Measurements from ENCODE around the gene RNF13.
"Not testable (repeated sequence)": the region's sequence is repeated elsewhere in the genome, so short reads cannot be mapped to it uniquely, and the experiment has no call there.

Gene RNF13

DNA sequence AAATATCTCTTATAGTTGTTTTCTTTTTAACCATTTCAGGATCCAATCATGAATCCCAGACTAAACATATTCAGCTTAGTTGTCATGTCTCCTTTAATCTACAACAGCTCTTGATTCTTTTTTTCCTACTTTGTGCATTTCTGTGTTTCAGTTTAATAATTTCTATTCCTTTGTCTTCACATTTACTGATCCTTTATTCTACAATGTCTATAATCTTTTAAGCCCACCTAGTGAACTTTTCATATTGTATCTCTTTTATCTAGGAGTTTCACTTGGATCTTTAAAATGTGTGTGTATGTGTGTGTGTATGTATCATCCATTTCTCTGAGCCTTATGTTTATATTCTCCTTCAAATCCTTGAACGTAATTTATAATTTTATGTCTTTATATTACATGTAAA lies 70.1 kb downstream of the RNF13 start:
- no peak for DNase-seq (ENCODE audit: low spot score)
- TF ChIP-seq, protein P1, sequence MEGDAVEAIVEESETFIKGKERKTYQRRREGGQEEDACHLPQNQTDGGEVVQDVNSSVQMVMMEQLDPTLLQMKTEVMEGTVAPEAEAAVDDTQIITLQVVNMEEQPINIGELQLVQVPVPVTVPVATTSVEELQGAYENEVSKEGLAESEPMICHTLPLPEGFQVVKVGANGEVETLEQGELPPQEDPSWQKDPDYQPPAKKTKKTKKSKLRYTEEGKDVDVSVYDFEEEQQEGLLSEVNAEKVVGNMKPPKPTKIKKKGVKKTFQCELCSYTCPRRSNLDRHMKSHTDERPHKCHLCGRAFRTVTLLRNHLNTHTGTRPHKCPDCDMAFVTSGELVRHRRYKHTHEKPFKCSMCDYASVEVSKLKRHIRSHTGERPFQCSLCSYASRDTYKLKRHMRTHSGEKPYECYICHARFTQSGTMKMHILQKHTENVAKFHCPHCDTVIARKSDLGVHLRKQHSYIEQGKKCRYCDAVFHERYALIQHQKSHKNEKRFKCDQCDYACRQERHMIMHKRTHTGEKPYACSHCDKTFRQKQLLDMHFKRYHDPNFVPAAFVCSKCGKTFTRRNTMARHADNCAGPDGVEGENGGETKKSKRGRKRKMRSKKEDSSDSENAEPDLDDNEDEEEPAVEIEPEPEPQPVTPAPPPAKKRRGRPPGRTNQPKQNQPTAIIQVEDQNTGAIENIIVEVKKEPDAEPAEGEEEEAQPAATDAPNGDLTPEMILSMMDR (IDR thresholded peaks at IDR 0.05; ENCODE audit: extremely low read depth, insufficient read depth, missing control alignments) = no peak
- in situ Hi-C loops (cut with MboI; ENCODE audit: low pct_unique_long_range_greater_than_20kb, low sequenced_read_pairs, unreplicated experiment) = no loop called here

DNA sequence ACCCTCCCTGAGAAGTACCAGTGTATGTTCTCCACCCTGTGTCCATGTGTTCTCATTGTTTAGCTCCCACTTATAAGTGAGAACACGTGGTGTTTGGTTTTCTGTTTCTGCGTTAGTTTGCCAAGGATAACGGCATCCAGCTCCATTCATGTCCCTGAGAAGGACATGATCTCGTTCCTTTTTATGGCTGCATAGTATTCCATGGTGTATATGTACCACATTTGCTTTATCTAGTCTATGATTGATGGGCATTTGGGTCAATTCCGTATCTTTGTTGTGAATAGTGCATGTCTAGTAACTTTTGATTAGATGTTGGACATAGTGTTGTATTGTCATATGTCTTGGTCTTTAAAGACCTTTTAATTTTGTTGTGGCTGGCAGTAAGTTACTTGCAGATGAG lies 70.8 kb downstream of the RNF13 start:
- DNase-seq (ENCODE audit: low spot score); in situ Hi-C loops (cut with MboI; ENCODE audit: low pct_unique_long_range_greater_than_20kb, low sequenced_read_pairs, unreplicated experiment): not testable (repeated sequence)

DNA sequence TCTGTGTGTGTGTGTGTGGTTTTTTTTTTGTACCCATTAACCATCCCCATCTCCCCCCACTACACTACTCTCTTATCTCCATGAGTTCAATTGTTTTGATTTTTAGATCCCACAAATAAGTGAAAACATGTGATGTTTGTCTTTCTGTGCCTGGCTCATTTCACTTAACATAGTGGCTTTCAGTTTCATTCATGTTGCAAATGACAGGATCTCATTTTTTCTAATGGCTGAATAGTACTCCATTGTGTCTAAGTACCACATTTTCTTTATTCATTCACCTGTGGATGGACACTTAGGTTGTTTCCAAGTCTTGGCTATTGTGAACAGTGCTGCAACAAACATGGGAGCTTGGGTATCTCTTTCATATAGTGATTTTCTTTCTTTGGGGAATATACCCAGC lies 71.8 kb downstream of the RNF13 start:
- in situ Hi-C loops (cut with MboI; ENCODE audit: low pct_unique_long_range_greater_than_20kb, low sequenced_read_pairs, unreplicated experiment); DNase-seq (ENCODE audit: low spot score): not testable (repeated sequence)

DNA sequence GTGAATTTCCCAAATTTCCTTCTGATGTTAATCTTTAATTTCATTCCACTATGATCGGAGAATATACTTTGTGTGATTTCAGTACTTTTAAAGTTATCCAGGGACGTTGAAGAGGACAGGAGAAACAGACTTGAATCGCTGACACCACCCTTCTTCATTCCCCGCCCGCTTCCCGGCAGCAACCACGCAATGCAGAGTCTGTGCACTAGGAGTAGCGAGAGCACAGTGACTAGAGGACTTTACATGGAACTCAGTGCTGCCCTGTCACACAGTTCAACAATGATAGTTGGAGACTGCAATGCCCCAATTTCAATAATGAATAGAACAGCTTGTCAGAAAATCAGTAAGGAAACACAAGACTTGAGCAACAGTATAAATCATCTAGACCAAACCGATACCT lies 73.9 kb downstream of the RNF13 start:
- in situ Hi-C loops (cut with MboI; ENCODE audit: low pct_unique_long_range_greater_than_20kb, low sequenced_read_pairs, unreplicated experiment) = no loop called here
- TF ChIP-seq, protein P1 (IDR thresholded peaks at IDR 0.05; ENCODE audit: extremely low read depth, insufficient read depth, missing control alignments) = no peak
- no peak for DNase-seq (ENCODE audit: low spot score)

DNA sequence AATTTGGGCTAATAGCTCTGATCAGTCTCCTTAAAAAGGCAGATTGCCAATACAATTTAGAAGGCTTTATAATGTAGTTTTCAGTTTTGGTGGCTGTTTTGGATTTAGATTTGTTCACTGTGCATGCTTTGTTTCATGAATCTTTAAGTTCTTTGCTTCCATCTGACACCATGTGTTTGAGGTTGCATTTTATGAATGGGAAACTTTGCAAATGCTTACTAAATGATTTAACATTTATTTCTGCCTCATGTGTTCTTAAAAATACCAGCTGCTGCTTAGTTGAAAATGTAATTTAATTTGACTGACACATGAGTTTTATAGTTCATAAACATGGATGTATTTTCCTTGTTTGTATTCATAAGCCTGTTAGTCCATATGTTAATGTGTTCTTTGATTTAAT lies 78.6 kb downstream of the RNF13 start:
- DNase-seq (ENCODE audit: low spot score) = no peak
- TF ChIP-seq, protein P1 (IDR thresholded peaks at IDR 0.05; ENCODE audit: extremely low read depth, insufficient read depth, missing control alignments) = no peak
- in situ Hi-C loops (cut with MboI; ENCODE audit: low pct_unique_long_range_greater_than_20kb, low sequenced_read_pairs, unreplicated experiment) = no loop called here

DNA sequence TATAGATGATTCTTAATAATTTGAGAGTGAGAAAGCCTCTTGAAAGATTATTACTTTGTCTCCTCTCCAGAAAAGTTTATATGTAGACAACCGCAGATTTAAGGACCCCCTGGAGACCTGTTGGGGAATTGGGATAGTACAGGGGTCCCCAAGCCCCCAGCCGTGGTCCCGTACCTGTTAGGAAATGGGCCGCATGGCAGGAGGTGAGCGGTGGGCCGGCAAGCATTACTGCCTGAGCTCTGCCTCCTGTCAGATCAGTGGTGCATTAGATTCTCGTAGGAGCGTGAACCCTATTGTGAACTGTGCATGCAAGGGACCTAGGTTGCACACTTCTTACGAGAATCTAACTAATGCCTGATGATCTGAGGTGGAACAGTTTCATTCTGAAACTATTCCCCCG lies 79.4 kb downstream of the RNF13 start:
- DNase-seq (ENCODE audit: low spot score) = no peak
- TF ChIP-seq, protein P1 (IDR thresholded peaks at IDR 0.05; ENCODE audit: extremely low read depth, insufficient read depth, missing control alignments) = no peak
- in situ Hi-C loops (cut with MboI; ENCODE audit: low pct_unique_long_range_greater_than_20kb, low sequenced_read_pairs, unreplicated experiment) = no loop called here

DNA sequence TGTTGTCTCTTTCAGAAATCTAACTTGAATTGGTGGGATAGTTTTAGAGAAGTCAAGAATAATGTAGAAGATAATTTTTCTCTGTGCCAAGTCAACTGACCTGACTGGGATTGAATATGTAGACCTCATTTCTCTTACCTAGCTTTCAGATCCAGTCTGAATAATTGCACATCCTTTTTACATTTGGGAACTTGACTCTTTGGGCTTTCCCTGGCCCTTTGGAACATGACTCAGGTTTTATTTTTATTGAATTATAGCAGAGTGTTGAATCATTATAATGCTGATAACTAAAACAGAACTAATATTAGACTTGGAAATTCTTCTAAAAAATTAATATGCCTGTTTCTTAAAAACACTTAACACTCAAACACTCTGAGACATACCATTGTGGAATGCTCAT lies 81.2 kb downstream of the RNF13 start:
- in situ Hi-C loops (cut with MboI; ENCODE audit: low pct_unique_long_range_greater_than_20kb, low sequenced_read_pairs, unreplicated experiment) = no loop called here
- DNase-seq (ENCODE audit: low spot score) = no peak
- TF ChIP-seq, protein P1 (IDR thresholded peaks at IDR 0.05; ENCODE audit: extremely low read depth, insufficient read depth, missing control alignments) = no peak

DNA sequence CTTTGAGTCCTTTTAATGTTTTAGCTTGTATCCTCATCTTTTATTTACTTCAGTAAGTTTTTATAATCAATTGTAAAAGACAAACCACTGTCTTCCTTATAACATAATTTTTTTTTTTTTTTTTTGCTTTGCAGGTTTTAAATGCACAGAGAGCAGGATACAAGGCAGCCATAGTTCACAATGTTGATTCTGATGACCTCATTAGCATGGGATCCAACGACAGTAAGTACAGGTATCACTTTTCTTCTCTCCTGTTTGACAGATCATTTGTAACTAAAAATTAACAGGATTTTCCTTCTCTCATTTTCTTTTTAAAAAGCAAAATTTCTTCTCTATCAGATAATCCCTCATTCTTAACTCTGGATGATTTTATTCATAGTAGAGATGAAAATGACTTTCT lies 82.3 kb downstream of the RNF13 start:
- DNase-seq (ENCODE audit: low spot score) = no peak
- in situ Hi-C loops (cut with MboI; ENCODE audit: low pct_unique_long_range_greater_than_20kb, low sequenced_read_pairs, unreplicated experiment) = no loop called here
- TF ChIP-seq, protein P1 (IDR thresholded peaks at IDR 0.05; ENCODE audit: extremely low read depth, insufficient read depth, missing control alignments) = no peak
